HepG2 (cell line): ENCODE data around the gene CRYM. TPM values are rescaled to one million over a fixed set of nuclear protein-coding genes. Genes with fewer than 3 reads are reported as not detected.
A peak's percentile ranks its signal among the peaks of the same experiment; 100 is the strongest.

Experiments
- ADNP ChIP-seq: sonication (generic); formaldehyde crosslinking; IDR thresholded peaks from 2 replicates; pipeline ENCODE4 v1.4.0; 2020; ENCODE audit warnings: missing genetic modification reagents
- CENPX ChIP-seq: sonication (generic); formaldehyde crosslinking; IDR thresholded peaks from 2 replicates; pipeline ENCODE4 v1.9.0; 2021; ENCODE audit warnings: mild to moderate bottlenecking, missing genetic modification reagents, moderate library complexity
- ELF4 ChIP-seq: sonication (generic); formaldehyde crosslinking; IDR thresholded peaks from 2 replicates; pipeline ENCODE4 v1.5.0; 2020; ENCODE audit warnings: missing genetic modification reagents, mild to moderate bottlenecking, moderate library complexity, borderline replicate concordance
- FIP1L1 ChIP-seq: fragments of 200-400 bp; formaldehyde crosslinking; IDR thresholded peaks from 2 replicates; pipeline ENCODE4 v1.6.1; 2018; ENCODE audit warnings: low read depth, mild to moderate bottlenecking, low read length, moderate library complexity, borderline replicate concordance; ENCODE audit not compliant: insufficient read depth
- KDM5B ChIP-seq: sonication (generic); formaldehyde crosslinking; IDR thresholded peaks from 2 replicates; pipeline ENCODE4 v1.4.0; 2020; ENCODE audit warnings: missing genetic modification reagents, mild to moderate bottlenecking, borderline replicate concordance
- MED13 ChIP-seq: sonication (generic); formaldehyde crosslinking; IDR thresholded peaks from 2 replicates; pipeline ENCODE4 v1.5.0; 2020; ENCODE audit warnings: missing genetic modification reagents
- PLRG1 ChIP-seq: fragments of 450-650 bp; conservative IDR thresholded peaks from 2 replicates; pipeline ENCODE4 v1.6.1; 2016
- REXO4 ChIP-seq: sonication (generic); formaldehyde crosslinking; IDR thresholded peaks from 2 replicates; pipeline ENCODE4 v1.8.0; 2022; ENCODE audit warnings: missing genetic modification reagents, mild to moderate bottlenecking, borderline replicate concordance
- SOX5 ChIP-seq: IDR thresholded peaks from 2 replicates; pipeline ENCODE4 v1.6.1; 2016; ENCODE audit warnings: borderline replicate concordance
- TBL1XR1 ChIP-seq: fragments of 150-350 bp; IDR thresholded peaks from 2 replicates; pipeline ENCODE4 v1.6.1; 2014; ENCODE audit warnings: borderline replicate concordance, low read length; ENCODE audit not compliant: partially characterized antibody
- THYN1 ChIP-seq: sonication (generic); formaldehyde crosslinking; IDR thresholded peaks from 2 replicates; pipeline ENCODE4 v1.8.1; 2023; ENCODE audit warnings: low read depth, mild to moderate bottlenecking, moderate library complexity, missing genetic modification reagents, borderline replicate concordance
- ZFP36L1 ChIP-seq: sonication (generic); formaldehyde crosslinking; IDR thresholded peaks from 2 replicates; pipeline ENCODE4 v1.8.0; 2022; ENCODE audit warnings: mild to moderate bottlenecking, missing genetic modification reagents, moderate library complexity
- ZNF124 ChIP-seq: sonication (generic); formaldehyde crosslinking; IDR thresholded peaks from 2 replicates; pipeline ENCODE4 v1.4.0; 2020; ENCODE audit warnings: missing genetic modification reagents
- ZNF496 ChIP-seq: sonication (generic); formaldehyde crosslinking; IDR thresholded peaks from 2 replicates; pipeline ENCODE4 v1.8.1; 2023; ENCODE audit warnings: mild to moderate bottlenecking, moderate library complexity, missing genetic modification reagents; ENCODE audit not compliant: insufficient replicate concordance
- ZNF674 ChIP-seq: sonication (generic); formaldehyde crosslinking; IDR thresholded peaks from 2 replicates; pipeline ENCODE4 v1.5.0; 2020; ENCODE audit warnings: low read depth, mild to moderate bottlenecking, missing genetic modification reagents
- ZSCAN22 ChIP-seq: sonication (generic); formaldehyde crosslinking; IDR thresholded peaks from 2 replicates; pipeline ENCODE4 v1.4.0; 2020; ENCODE audit warnings: mild to moderate bottlenecking, missing genetic modification reagents
- polyA plus RNA-seq, 8 experiments: library from polyadenylated mRNA; depleted of rRNA in 3 of 8; stranded (reverse) in 7 of 8; unstranded in 1 of 8; fragments of >200 nt; fragmentation: Illumina TruSeq in 4 of 8; extraction: Trizol in 4 of 8; gene quantifications; 2 replicates each; pipeline versions ENCODE4 v1.2.1 to v1.2.3, GENCODE V29; 2011 to 2016; ENCODE audit warnings: low read depth in 4 of 8, missing spikeins in 1 of 8, mixed read lengths in 1 of 8; ENCODE audit not compliant: insufficient read depth in 1 of 8
- total RNA-seq, 5 experiments: library from RNA; depleted of rRNA; stranded (reverse); fragments of >200 nt; fragmentation: Illumina TruSeq; extraction: Trizol; gene quantifications; 2 replicates each; pipeline ENCODE4 v1.2.3, GENCODE V29; 2016; ENCODE audit warnings: low read depth in 1 of 5
- TF ChIP-seq, protein P1 (sequence below): sonication (generic); formaldehyde crosslinking; IDR thresholded peaks from 2 replicates; pipeline ENCODE4; 2020; ENCODE audit warnings: missing genetic modification reagents, mild to moderate bottlenecking, borderline replicate concordance
- TF ChIP-seq, protein P2 (sequence below): sonication (generic); formaldehyde crosslinking; IDR thresholded peaks from 2 replicates; pipeline ENCODE4 v1.4.0; 2020; ENCODE audit warnings: missing genetic modification reagents, borderline replicate concordance
- TF ChIP-seq, protein P3 (sequence below): sonication (generic); formaldehyde crosslinking; IDR thresholded peaks from 2 replicates; pipeline ENCODE4 v1.5.0; 2020; ENCODE audit warnings: missing genetic modification reagents, mild to moderate bottlenecking, borderline replicate concordance
- TF ChIP-seq, protein P4 (sequence below): sonication (generic); formaldehyde crosslinking; IDR thresholded peaks from 2 replicates; pipeline ENCODE4 v1.4.0; 2020; ENCODE audit warnings: mild to moderate bottlenecking, low read depth, missing genetic modification reagents
- TF ChIP-seq, protein P5 (sequence below): sonication (generic); formaldehyde crosslinking; IDR thresholded peaks from 2 replicates; pipeline ENCODE4 v1.4.0; 2020; ENCODE audit warnings: missing genetic modification reagents

Gene CRYM
- total and polyA plus RNA-seq, 2 of the 13 experiments (the other 11 are each of a cell fraction or from before 2014, with no cell fraction given) = 1.9 to 2.2 TPM

DNA sequence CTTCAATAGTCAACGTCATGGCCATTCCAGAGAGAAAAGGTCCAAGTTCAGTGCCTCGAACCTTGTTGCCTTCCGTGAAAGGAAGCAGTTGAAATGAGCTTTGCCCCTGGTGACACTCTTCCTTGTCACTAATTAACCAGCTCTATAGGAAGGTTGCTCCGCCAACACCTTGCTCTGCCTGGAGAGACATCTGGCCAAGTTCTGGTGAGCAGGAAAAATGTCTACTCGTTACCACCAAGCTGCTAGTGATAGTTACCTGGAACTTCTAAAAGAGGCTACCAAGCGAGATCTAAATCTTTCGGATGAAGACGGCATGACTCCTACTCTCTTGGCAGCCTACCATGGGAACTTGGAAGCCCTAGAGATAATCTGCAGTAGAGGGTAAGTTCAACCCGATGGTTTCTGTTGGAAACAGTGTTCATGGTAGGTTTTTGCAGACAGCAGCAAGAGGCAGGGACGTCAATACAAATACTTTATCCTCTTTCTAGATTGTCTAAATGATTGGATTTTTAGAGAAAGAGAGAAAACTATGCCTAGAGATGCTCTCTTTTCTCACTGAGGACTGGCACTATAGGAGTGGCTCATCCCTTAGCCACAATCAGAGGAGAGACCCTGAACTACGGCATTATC lies 44.5 kb downstream of the CRYM start, which contains the start of gene ANKS4B (continued):
- TF ChIP-seq, protein P1, sequence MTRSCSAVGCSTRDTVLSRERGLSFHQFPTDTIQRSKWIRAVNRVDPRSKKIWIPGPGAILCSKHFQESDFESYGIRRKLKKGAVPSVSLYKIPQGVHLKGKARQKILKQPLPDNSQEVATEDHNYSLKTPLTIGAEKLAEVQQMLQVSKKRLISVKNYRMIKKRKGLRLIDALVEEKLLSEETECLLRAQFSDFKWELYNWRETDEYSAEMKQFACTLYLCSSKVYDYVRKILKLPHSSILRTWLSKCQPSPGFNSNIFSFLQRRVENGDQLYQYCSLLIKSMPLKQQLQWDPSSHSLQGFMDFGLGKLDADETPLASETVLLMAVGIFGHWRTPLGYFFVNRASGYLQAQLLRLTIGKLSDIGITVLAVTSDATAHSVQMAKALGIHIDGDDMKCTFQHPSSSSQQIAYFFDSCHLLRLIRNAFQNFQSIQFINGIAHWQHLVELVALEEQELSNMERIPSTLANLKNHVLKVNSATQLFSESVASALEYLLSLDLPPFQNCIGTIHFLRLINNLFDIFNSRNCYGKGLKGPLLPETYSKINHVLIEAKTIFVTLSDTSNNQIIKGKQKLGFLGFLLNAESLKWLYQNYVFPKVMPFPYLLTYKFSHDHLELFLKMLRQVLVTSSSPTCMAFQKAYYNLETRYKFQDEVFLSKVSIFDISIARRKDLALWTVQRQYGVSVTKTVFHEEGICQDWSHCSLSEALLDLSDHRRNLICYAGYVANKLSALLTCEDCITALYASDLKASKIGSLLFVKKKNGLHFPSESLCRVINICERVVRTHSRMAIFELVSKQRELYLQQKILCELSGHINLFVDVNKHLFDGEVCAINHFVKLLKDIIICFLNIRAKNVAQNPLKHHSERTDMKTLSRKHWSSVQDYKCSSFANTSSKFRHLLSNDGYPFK (CRISPR knock-in tag) = peak; percentile 39; the same call in 1 of the 2 replicates
- TF ChIP-seq MED13 (CRISPR knock-in tag) (0 out of 2 replicates have a peak, but pooled peaks have one; percentile 31), ZNF496 (CRISPR knock-in tag) (no peak), REXO4 (CRISPR knock-in tag) (no peak), KDM5B (CRISPR knock-in tag) (no peak), ZNF674 (CRISPR knock-in tag) (no peak), TBL1XR1 (peak; percentile 99), ZFP36L1 (CRISPR knock-in tag) (no peak), SOX5 (CRISPR knock-in tag) (peak; percentile 92), ZSCAN22 (CRISPR knock-in tag) (0 out of 2 replicates have a peak, but pooled peaks have one; percentile 45), PLRG1 (no peak), ELF4 (CRISPR knock-in tag) (0 out of 2 replicates have a peak, but pooled peaks have one; percentile 54), FIP1L1 (no peak), CENPX (CRISPR knock-in tag) (no peak), ADNP (no peak), ZNF124 (CRISPR knock-in tag) (peak; percentile 91), THYN1 (0 out of 2 replicates have a peak, but pooled peaks have one; percentile 67)
- TF ChIP-seq, protein P2, sequence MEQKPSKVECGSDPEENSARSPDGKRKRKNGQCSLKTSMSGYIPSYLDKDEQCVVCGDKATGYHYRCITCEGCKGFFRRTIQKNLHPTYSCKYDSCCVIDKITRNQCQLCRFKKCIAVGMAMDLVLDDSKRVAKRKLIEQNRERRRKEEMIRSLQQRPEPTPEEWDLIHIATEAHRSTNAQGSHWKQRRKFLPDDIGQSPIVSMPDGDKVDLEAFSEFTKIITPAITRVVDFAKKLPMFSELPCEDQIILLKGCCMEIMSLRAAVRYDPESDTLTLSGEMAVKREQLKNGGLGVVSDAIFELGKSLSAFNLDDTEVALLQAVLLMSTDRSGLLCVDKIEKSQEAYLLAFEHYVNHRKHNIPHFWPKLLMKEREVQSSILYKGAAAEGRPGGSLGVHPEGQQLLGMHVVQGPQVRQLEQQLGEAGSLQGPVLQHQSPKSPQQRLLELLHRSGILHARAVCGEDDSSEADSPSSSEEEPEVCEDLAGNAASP (CRISPR knock-in tag) = peak; percentile 97
- TF ChIP-seq, protein P3, sequence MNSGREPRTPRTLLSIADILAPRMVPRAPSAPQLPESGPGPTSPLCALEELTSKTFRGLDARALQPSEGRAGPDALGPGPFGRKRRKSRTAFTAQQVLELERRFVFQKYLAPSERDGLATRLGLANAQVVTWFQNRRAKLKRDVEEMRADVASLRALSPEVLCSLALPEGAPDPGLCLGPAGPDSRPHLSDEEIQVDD (CRISPR knock-in tag) = no peak
- TF ChIP-seq, protein P4, sequence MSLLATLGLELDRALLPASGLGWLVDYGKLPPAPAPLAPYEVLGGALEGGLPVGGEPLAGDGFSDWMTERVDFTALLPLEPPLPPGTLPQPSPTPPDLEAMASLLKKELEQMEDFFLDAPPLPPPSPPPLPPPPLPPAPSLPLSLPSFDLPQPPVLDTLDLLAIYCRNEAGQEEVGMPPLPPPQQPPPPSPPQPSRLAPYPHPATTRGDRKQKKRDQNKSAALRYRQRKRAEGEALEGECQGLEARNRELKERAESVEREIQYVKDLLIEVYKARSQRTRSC (CRISPR knock-in tag) = no peak
- TF ChIP-seq, protein P5, sequence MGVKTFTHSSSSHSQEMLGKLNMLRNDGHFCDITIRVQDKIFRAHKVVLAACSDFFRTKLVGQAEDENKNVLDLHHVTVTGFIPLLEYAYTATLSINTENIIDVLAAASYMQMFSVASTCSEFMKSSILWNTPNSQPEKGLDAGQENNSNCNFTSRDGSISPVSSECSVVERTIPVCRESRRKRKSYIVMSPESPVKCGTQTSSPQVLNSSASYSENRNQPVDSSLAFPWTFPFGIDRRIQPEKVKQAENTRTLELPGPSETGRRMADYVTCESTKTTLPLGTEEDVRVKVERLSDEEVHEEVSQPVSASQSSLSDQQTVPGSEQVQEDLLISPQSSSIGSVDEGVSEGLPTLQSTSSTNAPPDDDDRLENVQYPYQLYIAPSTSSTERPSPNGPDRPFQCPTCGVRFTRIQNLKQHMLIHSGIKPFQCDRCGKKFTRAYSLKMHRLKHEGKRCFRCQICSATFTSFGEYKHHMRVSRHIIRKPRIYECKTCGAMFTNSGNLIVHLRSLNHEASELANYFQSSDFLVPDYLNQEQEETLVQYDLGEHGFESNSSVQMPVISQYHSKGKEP (CRISPR knock-in tag) = no peak
